Mesendoderm (in vitro differentiated cells): ENCODE data around the gene CD300E.
A peak's percentile ranks its signal among the peaks of the same experiment; 100 is the strongest.

ENCODE experiments used
- DNase-seq: peaks from one replicate; pipeline ENCODE4 v3.0.0; 2013
- H2AK5ac ChIP-seq: 2 replicates; pipeline ENCODE4 v1.6.1; 2013; ENCODE audit warnings: low read length, inconsistent platforms
- H2BK120ac ChIP-seq: 2 replicates; pipeline ENCODE4 v1.6.1; 2013; ENCODE audit warnings: low read depth, mild to moderate bottlenecking, low read length, moderate library complexity, mixed read lengths
- H2BK15ac ChIP-seq: replicated peaks from 2 replicates; pipeline ENCODE4 v1.6.1; 2013; ENCODE audit warnings: low read depth, mild to moderate bottlenecking, moderate library complexity
- H2BK5ac ChIP-seq: 2 replicates; pipeline ENCODE4 v1.6.1; 2013; ENCODE audit warnings: low read length, inconsistent platforms
- H3K18ac ChIP-seq: 2 replicates; pipeline ENCODE4 v1.6.1; 2013; ENCODE audit warnings: mild to moderate bottlenecking, low read length, mixed read lengths
- H3K23ac ChIP-seq: one replicate; pipeline ENCODE4 v1.6.1; 2013; ENCODE audit warnings: low read length
- H3K27ac ChIP-seq: 2 replicates; pipeline ENCODE4 v1.5.1; 2013; ENCODE audit warnings: low read depth, mild to moderate bottlenecking, inconsistent platforms, low read length, moderate library complexity
- H3K27me3 ChIP-seq: 2 replicates; pipeline ENCODE4 v1.6.1; 2013; ENCODE audit warnings: low read length, control low read depth, mild to moderate bottlenecking, inconsistent platforms; ENCODE audit not compliant: insufficient read depth, poor library complexity
- H3K36me3 ChIP-seq: 2 replicates; pipeline ENCODE4 v1.6.1; 2013; ENCODE audit warnings: low read length, inconsistent platforms; ENCODE audit not compliant: control insufficient read depth, insufficient read depth
- H3K4ac ChIP-seq: one replicate; pipeline ENCODE4 v1.6.1; 2013; ENCODE audit warnings: low read depth, mild to moderate bottlenecking, low read length, moderate library complexity
- H3K4me1 ChIP-seq: 2 replicates; pipeline ENCODE4 v1.6.1; 2013; ENCODE audit warnings: low read depth, low read length, inconsistent platforms; ENCODE audit not compliant: control insufficient read depth
- H3K4me2 ChIP-seq: 2 replicates; pipeline ENCODE4 v1.6.1; 2013; ENCODE audit warnings: low read length
- H3K4me3 ChIP-seq: 2 replicates; pipeline ENCODE4 v1.5.1; 2013; ENCODE audit warnings: mild to moderate bottlenecking, low read length
- H3K56ac ChIP-seq: one replicate; pipeline ENCODE4 v1.6.1; 2013; ENCODE audit warnings: low read length
- H3K79me1 ChIP-seq: 2 replicates; pipeline ENCODE4 v1.6.1; 2013; ENCODE audit warnings: low read length, inconsistent platforms
- H3K79me2 ChIP-seq: 2 replicates; pipeline ENCODE4 v1.6.1; 2013; ENCODE audit warnings: mild to moderate bottlenecking, low read length; ENCODE audit not compliant: control insufficient read depth, insufficient read depth
- H3K9ac ChIP-seq: 2 replicates; pipeline ENCODE4 v1.6.1; 2013; ENCODE audit warnings: low read length, inconsistent platforms
- H4K5ac ChIP-seq: one replicate; pipeline ENCODE4 v1.6.1; 2013; ENCODE audit warnings: low read length
- H4K8ac ChIP-seq: one replicate; pipeline ENCODE4 v1.6.1; 2013; ENCODE audit warnings: low read depth, mild to moderate bottlenecking, control low read depth, low read length, moderate library complexity
- WGBS: extraction: QIAGEN DNeasy Blood & Tissue Kit; methylation state at CpG from one replicate; pipeline ENCODE4 v1.1.7; 2013; ENCODE audit warnings: low lambda C conversion rate, missing lambda C conversion rate; ENCODE audit not compliant: insufficient coverage; ENCODE audit errors: extremely low coverage; 5-methylcytosine and 5-hydroxymethylcytosine counted together

CD300E gene

GRCh38 chr17:74604200-74604599 is 19.3 kb downstream of the CD300E start:
- Histone ChIP-seq H3K56ac (no peak overlapping the region), H3K27ac (no peak overlapping the region), H4K5ac (no peak overlapping the region), H3K79me2 (no peaks in the 10 kb centered on the region), H3K4me2 (no peak overlapping the region), H2AK5ac (no peak overlapping the region), H2BK5ac (no peak overlapping the region), H2BK120ac (no peak overlapping the region), H3K9ac (no peak overlapping the region), H3K23ac (no peak overlapping the region), H3K4me3 (no peak overlapping the region), H3K18ac (no peak overlapping the region), H2BK15ac (no peak overlapping the region), H3K79me1 (no peaks in the 10 kb centered on the region), H3K27me3 (no peaks in the 10 kb centered on the region), H3K36me3 (no peaks in the 10 kb centered on the region), H4K8ac (no peak overlapping the region), H3K4me1 (no peaks in the 10 kb centered on the region), H3K4ac (no peak overlapping the region)
- DNase-seq, result no peak
- WGBS, result no CpG with 5 or more reads among the region's 6 CpGs

GRCh38 chr17:74603746-74604145 is 19.8 kb downstream of the CD300E start:
- Histone ChIP-seq H4K5ac (no peak overlapping the region), H2BK120ac (no peak overlapping the region), H3K4me3 (no peak overlapping the region), H3K27ac (no peak overlapping the region), H3K4me2 (no peak overlapping the region), H3K18ac (no peak overlapping the region), H3K79me1 (no peaks in the 10 kb centered on the region), H3K9ac (no peak overlapping the region), H2BK5ac (no peak overlapping the region), H3K36me3 (no peaks in the 10 kb centered on the region), H3K56ac (no peak overlapping the region), H2BK15ac (no peak overlapping the region), H3K23ac (no peak overlapping the region), H3K79me2 (no peaks in the 10 kb centered on the region), H2AK5ac (no peak overlapping the region), H3K27me3 (no peaks in the 10 kb centered on the region), H3K4me1 (no peaks in the 10 kb centered on the region), H3K4ac (no peak overlapping the region), H4K8ac (no peak overlapping the region)
- WGBS, result no CpG with 5 or more reads among the region's 5 CpGs
- DNase-seq, result no peak

- Histone ChIP-seq H3K27me3 (no peaks in the 10 kb centered on the region), H3K18ac (no peak overlapping the region)
Observed at GRCh38 chr17:74603037-74603635, 20.4 kb downstream of the CD300E start.

GRCh38 chr17:74601944-74602572 is 21.5 kb downstream of the CD300E start:
- no peak overlapping the region for H3K9ac ChIP-seq
- no peaks in the 10 kb centered on the region for H3K36me3 ChIP-seq
- H3K23ac ChIP-seq, result no peak overlapping the region
- no peak overlapping the region for H2BK15ac ChIP-seq
- H4K8ac ChIP-seq, result no peak overlapping the region
- H2BK120ac ChIP-seq, result no peak overlapping the region
- H3K4ac ChIP-seq, result no peak overlapping the region
- no peaks in the 10 kb centered on the region for H3K27me3 ChIP-seq
- no peaks in the 10 kb centered on the region for H3K79me1 ChIP-seq
- no peak overlapping the region for H3K27ac ChIP-seq
- no peak overlapping the region for H3K4me3 ChIP-seq
- H3K79me2 ChIP-seq, result no peaks in the 10 kb centered on the region
- H2AK5ac ChIP-seq, result no peak overlapping the region
- H3K56ac ChIP-seq, result no peak overlapping the region
- no peaks in the 10 kb centered on the region for H3K4me1 ChIP-seq
- H3K4me2 ChIP-seq, result no peak overlapping the region
- no peak overlapping the region for H3K18ac ChIP-seq
- WGBS, result no CpG with 5 or more reads among the region's 12 CpGs
- DNase-seq, result peak; percentile 55
- no peak overlapping the region for H2BK5ac ChIP-seq
- H4K5ac ChIP-seq, result no peak overlapping the region

More at GRCh38 chr17:74603037-74603635, 20.4 kb downstream of the CD300E start:
- Histone ChIP-seq H3K4me2 (no peak overlapping the region), H3K4me3 (no peak overlapping the region), H3K9ac (no peak overlapping the region), H3K79me2 (no peaks in the 10 kb centered on the region), H3K4ac (no peak overlapping the region), H3K56ac (no peak overlapping the region), H4K8ac (no peak overlapping the region), H3K23ac (no peak overlapping the region), H2AK5ac (no peak overlapping the region), H4K5ac (no peak overlapping the region), H3K4me1 (no peaks in the 10 kb centered on the region), H2BK120ac (no peak overlapping the region), H3K79me1 (no peaks in the 10 kb centered on the region), H2BK5ac (no peak overlapping the region), H3K27ac (no peak overlapping the region), H3K36me3 (no peaks in the 10 kb centered on the region), H2BK15ac (no peak overlapping the region)
- DNase-seq, result no peak
- no CpG with 5 or more reads among the region's 6 CpGs for WGBS

GRCh38 chr17:74599448-74599939 is 24.0 kb downstream of the CD300E start:
- no peaks in the 10 kb centered on the region for H3K4me1 ChIP-seq
- no peak overlapping the region for H2AK5ac ChIP-seq
- no peaks in the 10 kb centered on the region for H3K79me2 ChIP-seq
- no peak overlapping the region for H3K9ac ChIP-seq
- H3K4ac ChIP-seq, result no peak overlapping the region
- no peak overlapping the region for H3K18ac ChIP-seq
- H3K79me1 ChIP-seq, result no peaks in the 10 kb centered on the region
- H3K56ac ChIP-seq, result no peak overlapping the region
- H3K23ac ChIP-seq, result no peak overlapping the region
- no peaks in the 10 kb centered on the region for H3K36me3 ChIP-seq
- no peak overlapping the region for H2BK120ac ChIP-seq
- no peak overlapping the region for H3K4me3 ChIP-seq
- no peak overlapping the region for H4K5ac ChIP-seq
- H4K8ac ChIP-seq, result no peak overlapping the region
- H3K27me3 ChIP-seq, result no peaks in the 10 kb centered on the region
- DNase-seq, result no peak
- H2BK5ac ChIP-seq, result no peak overlapping the region
- no peak overlapping the region for H3K4me2 ChIP-seq
- no peak overlapping the region for H2BK15ac ChIP-seq
- WGBS, result no CpG with 5 or more reads among the region's 10 CpGs
- H3K27ac ChIP-seq, result no peak overlapping the region

GRCh38 chr17:74599023-74599399 is 24.5 kb downstream of the CD300E start:
- no peak overlapping the region for H3K4me2 ChIP-seq
- WGBS, result no CpG with 5 or more reads among the region's 3 CpGs
- H2BK120ac ChIP-seq, result no peak overlapping the region
- H4K8ac ChIP-seq, result no peak overlapping the region
- H3K4ac ChIP-seq, result no peak overlapping the region
- H3K27me3 ChIP-seq, result no peaks in the 10 kb centered on the region
- H2AK5ac ChIP-seq, result no peak overlapping the region
- no peak overlapping the region for H3K56ac ChIP-seq
- no peak for DNase-seq
- no peak overlapping the region for H4K5ac ChIP-seq
- H2BK15ac ChIP-seq, result no peak overlapping the region
- H2BK5ac ChIP-seq, result no peak overlapping the region
- H3K18ac ChIP-seq, result no peak overlapping the region
- no peaks in the 10 kb centered on the region for H3K79me1 ChIP-seq
- H3K27ac ChIP-seq, result no peak overlapping the region
- H3K36me3 ChIP-seq, result no peaks in the 10 kb centered on the region
- no peak overlapping the region for H3K9ac ChIP-seq
- H3K4me1 ChIP-seq, result no peaks in the 10 kb centered on the region
- H3K23ac ChIP-seq, result no peak overlapping the region
- H3K79me2 ChIP-seq, result no peaks in the 10 kb centered on the region
- no peak overlapping the region for H3K4me3 ChIP-seq
